ENCODE measurements around the gene INPP5K. TPM values are rescaled to one million over a fixed set of nuclear protein-coding genes. Genes with fewer than 3 reads are reported as not detected.
"Not testable (repeated sequence)": the region's sequence is repeated elsewhere in the genome, so short reads cannot be mapped to it uniquely, and the experiment has no call there.

Gene INPP5K
- total RNA-seq, 1 experiment from 2014 or later, result 41.9 TPM

- CTCF ChIA-PET, result interaction anchor here (0.5 kb wide), 1 partner anchor 48 kb away, joined by 4 read pairs; no protein-coding TSS in a partner anchor
- H3K27me3 ChIP-seq (ENCODE audit: insufficient read depth, low read depth), result no peaks in the 10 kb centered on the region
- H4K20me1 ChIP-seq (ENCODE audit: insufficient read depth), result peaks cover 87% of the 10 kb centered on the region
- H3K79me2 ChIP-seq (ENCODE audit: low read depth), result peaks cover 99% of the 10 kb centered on the region
- TF ChIP-seq EZH2 (IDR thresholded peaks at IDR 0.05; ENCODE audit: low read depth), result no peak
- TF ChIP-seq CTCF (conservative IDR thresholded peaks at IDR 0.05), result no peak
- no peaks in the 10 kb centered on the region for H3K9me2 ChIP-seq (ENCODE audit: insufficient read depth)
- POLR2A ChIA-PET (ENCODE audit: unreplicated experiment), result no interaction called here
- H3K36me3 ChIP-seq (ENCODE audit: low read depth), result no peaks in the 10 kb centered on the region
- 0 out of 2 replicates have a peak overlapping the region, but pooled peaks have one; percentile 21 for H3K27ac ChIP-seq
- intact Hi-C loops (cut with micrococcal nuclease; ENCODE audit: unreplicated experiment), result no loop called here
- no peak overlapping the region for H3K4me3 ChIP-seq
- H2AFZ ChIP-seq, result no peak overlapping the region
- H3K4me1 ChIP-seq (replicated peaks; ENCODE audit: insufficient read depth), result no peaks in the 10 kb centered on the region
- no peaks in the 10 kb centered on the region for H3K9me3 ChIP-seq (ENCODE audit: insufficient read depth, low read depth)
- no peak overlapping the region for H3K4me2 ChIP-seq
- H3F3A ChIP-seq (ENCODE audit: insufficient read depth, low read depth), result peaks cover 15% of the 10 kb centered on the region
- DNase-seq, result no peak
- no TSS peak for BruUV-seq (replicated peaks)
Measured at GRCh38 chr17:1447052-1447451, 69.4 kb downstream of the INPP5K start.

DNA sequence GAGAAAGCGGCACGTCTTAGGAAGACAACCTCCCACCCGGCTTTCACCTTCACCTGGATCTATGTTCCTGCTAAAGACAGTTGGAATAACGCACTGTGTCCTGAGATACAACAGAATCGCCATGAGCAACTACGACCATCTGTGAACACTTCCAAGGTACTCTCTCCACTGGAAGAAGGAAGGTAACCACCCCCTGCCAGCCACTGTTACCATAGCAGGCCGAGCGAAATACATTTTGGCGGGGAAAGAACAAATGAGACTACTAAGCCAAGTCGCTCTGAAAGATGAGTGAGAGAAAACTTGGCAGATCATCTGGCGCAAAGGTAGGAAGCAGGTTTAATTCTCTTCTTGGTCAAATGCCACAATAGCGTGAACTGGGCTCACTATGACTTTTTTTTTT lies 70.2 kb downstream of the INPP5K start:
- Histone ChIP-seq H3F3A (ENCODE audit: insufficient read depth, low read depth) (peaks cover 12% of the 10 kb centered on the region), H3K4me2 (no peak overlapping the region), H3K4me1 (replicated peaks; ENCODE audit: insufficient read depth) (no peaks in the 10 kb centered on the region), H3K36me3 (ENCODE audit: low read depth) (no peaks in the 10 kb centered on the region), H4K20me1 (ENCODE audit: insufficient read depth) (peaks cover 82% of the 10 kb centered on the region), H2AFZ (no peak overlapping the region), H3K27ac (no peak overlapping the region), H3K27me3 (ENCODE audit: insufficient read depth, low read depth) (no peaks in the 10 kb centered on the region), H3K4me3 (no peak overlapping the region), H3K79me2 (ENCODE audit: low read depth) (peaks cover 99% of the 10 kb centered on the region), H3K9me2 (ENCODE audit: insufficient read depth) (no peaks in the 10 kb centered on the region), H3K9me3 (ENCODE audit: insufficient read depth, low read depth) (no peaks in the 10 kb centered on the region)
- TF ChIP-seq EZH2 (IDR thresholded peaks at IDR 0.05; ENCODE audit: low read depth), result no peak
- no peak for TF ChIP-seq CTCF (conservative IDR thresholded peaks at IDR 0.05)
- DNase-seq, result no peak
- intact Hi-C loops (cut with micrococcal nuclease; ENCODE audit: unreplicated experiment), result no loop called here
- POLR2A ChIA-PET (ENCODE audit: unreplicated experiment), result no interaction called here
- CTCF ChIA-PET, result no interaction called here
- BruUV-seq (replicated peaks), result no TSS peak

DNA sequence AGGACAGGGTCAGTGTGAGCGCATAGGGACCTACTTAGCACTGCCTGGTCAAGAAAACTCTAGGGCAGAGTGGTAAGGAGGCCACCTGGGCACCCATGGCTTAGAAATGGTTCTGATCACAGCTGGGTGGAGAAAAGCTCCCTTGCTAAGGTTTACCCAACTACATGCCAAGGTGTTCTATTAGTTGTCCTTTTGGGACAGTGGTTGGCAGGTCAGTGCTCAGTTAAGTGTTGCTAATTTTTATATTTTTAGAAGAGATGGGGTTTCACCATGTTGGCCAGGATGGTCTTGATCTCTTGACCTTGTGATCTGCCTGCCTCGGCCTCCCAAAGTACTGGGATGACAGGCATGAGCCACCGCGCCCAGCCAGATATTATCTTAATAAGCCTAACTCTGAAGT lies 70.7 kb downstream of the INPP5K start:
- H3K27me3 ChIP-seq (ENCODE audit: insufficient read depth, low read depth); H3K4me1 ChIP-seq (replicated peaks; ENCODE audit: insufficient read depth); H3K36me3 ChIP-seq (ENCODE audit: low read depth); H3K4me3 ChIP-seq; BruUV-seq (replicated peaks); intact Hi-C loops (cut with micrococcal nuclease; ENCODE audit: unreplicated experiment); H3K9me3 ChIP-seq (ENCODE audit: insufficient read depth, low read depth); H3K9me2 ChIP-seq (ENCODE audit: insufficient read depth); CTCF ChIA-PET; H2AFZ ChIP-seq; H3K27ac ChIP-seq; DNase-seq; POLR2A ChIA-PET (ENCODE audit: unreplicated experiment); H3K4me2 ChIP-seq: not testable (repeated sequence)
- Histone ChIP-seq H3F3A (ENCODE audit: insufficient read depth, low read depth) (peaks cover 12% of the 10 kb centered on the region), H4K20me1 (ENCODE audit: insufficient read depth) (peaks cover 82% of the 10 kb centered on the region), H3K79me2 (ENCODE audit: low read depth) (peaks cover 99% of the 10 kb centered on the region)

Other genes with a start within 250 kb of the INPP5K start
- not detected in 2 replicates for gene BHLHA9, start 246.2 kb downstream of the INPP5K start, total RNA-seq (2021)
- gene TRARG1, start 236.9 kb downstream of the INPP5K start, total RNA-seq (2021), result not detected in 2 replicates
- 841 and 1,140 TPM in 2 replicates for gene YWHAE, start 116.4 kb downstream of the INPP5K start, total RNA-seq (2021)
- 57.1 and 57.9 TPM in 2 replicates for gene CRK, start 60.4 kb downstream of the INPP5K start, total RNA-seq (2021)
- 237 and 261 TPM in 2 replicates for gene MYO1C, start 23.9 kb downstream of the INPP5K start, total RNA-seq (2021)
- gene PITPNA, start 46.2 kb upstream of the INPP5K start, total RNA-seq (2021), result 80.3 and 87.4 TPM in 2 replicates
- gene SLC43A2, start 112.2 kb upstream of the INPP5K start, total RNA-seq (2021), result 6.8 and 9.3 TPM in 2 replicates
- 2.2 and 2.7 TPM in 2 replicates for gene SCARF1, start 129.1 kb upstream of the INPP5K start, total RNA-seq (2021)
- gene RILP, start 133.3 kb upstream of the INPP5K start, total RNA-seq (2021), result 9.6 and 11.5 TPM in 2 replicates
- gene PRPF8, start 168.3 kb upstream of the INPP5K start, total RNA-seq (2021), result 437 and 496 TPM in 2 replicates
- 6.1 and 6.7 TPM in 2 replicates for gene TLCD2, start 193.8 kb upstream of the INPP5K start, total RNA-seq (2021)
- gene WDR81, start 208.1 kb upstream of the INPP5K start, total RNA-seq (2021), result 20.2 and 20.5 TPM in 2 replicates
- gene SERPINF2, start 226.3 kb upstream of the INPP5K start, total RNA-seq (2021), result 9.5 and 10.5 TPM in 2 replicates
- gene SERPINF1, start 245.4 kb upstream of the INPP5K start, total RNA-seq (2021), result 0.57 and 0.75 TPM in 2 replicates

All from PC-9 (cell line).